ENCODE results near the gene ITGA11. TPM values are rescaled to one million over a fixed set of nuclear protein-coding genes. Genes with fewer than 3 reads are reported as not detected.

ITGA11 gene
- total RNA-seq = 52.5 and 166 TPM in 2 replicates

GRCh38 chr15:68431792-68432401, at the start of gene ITGA11:
Gene ITGA11 (minus strand): TSS chr15:68432163. CDS start chr15:68432066, 97 bp downstream.

DNA sequence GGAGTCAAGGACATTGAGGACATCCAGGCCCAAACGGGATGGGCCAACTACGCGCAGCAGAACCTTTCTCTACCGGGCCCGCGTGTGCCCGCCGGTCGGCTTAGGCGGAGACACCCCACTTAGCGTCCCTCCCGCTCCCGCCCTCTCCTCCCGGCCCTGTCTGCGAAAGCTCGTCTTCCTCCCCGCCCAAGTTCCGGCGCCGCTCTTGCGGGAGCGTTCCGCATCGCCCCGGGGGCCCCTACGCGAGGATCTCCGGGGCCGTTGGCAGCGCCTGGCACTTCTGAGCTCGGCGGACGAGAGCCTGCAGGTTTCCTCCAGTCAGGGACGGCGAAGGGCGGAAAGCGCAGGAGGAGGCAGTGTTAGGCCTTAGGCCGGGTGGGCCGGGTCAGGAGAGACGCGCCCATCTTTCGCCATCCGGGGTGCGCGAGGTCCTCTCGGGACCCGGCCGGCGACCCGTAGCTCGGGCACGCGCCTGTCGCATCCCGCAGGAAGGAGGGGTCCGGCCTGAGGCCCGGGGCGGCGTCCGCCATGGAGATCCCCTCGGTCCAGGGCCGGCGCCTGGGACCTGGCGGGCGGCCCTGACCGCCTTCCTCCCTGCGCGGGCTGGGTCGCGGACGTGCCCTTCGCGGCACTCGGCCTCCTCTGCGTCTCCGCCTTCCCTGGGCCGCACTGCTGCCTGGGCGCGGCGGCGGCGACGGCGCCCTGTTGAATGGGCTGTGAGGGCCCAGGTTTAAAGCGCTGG, 154.2 kb downstream of the ITGA11 start, which contains the start of gene FEM1B:
FEM1B (plus strand) TSS at position 143 of the 742 bp plus-strand sequence. CDS start 673 bp downstream, outside the sequence.

Other genes starting within 250 kb of the ITGA11 start
- gene CALML4, start 226.8 kb downstream of the ITGA11 start, total RNA-seq = 0.30 and 2.1 TPM in 2 replicates
- 7.1 and 10.3 TPM in 2 replicates for gene CLN6, start 202.4 kb downstream of the ITGA11 start, total RNA-seq
- 35.3 and 47.7 TPM in 2 replicates for gene FEM1B, start 154.4 kb downstream of the ITGA11 start, total RNA-seq
- gene CORO2B, start 146.8 kb upstream of the ITGA11 start, total RNA-seq = 1.8 and 11.9 TPM in 2 replicates

Measured in smooth muscle cell of the umbilical artery (primary cell).